ENCODE measurements around the gene RAB3B.

GRCh38 chr1:51897699-51898031 lies 92.8 kb downstream of the RAB3B start:
- no peak for TF ChIP-seq CTCF (IDR thresholded peaks at IDR 0.05)
- TF ChIP-seq POLR2AphosphoS5 (IDR thresholded peaks at IDR 0.05) = no peak
- no peak for TF ChIP-seq EP300 (IDR thresholded peaks at IDR 0.05; ENCODE audit: low read depth)
- no peak for TF ChIP-seq POLR2A (IDR thresholded peaks at IDR 0.05)

Measured in transverse colon (tissue), 4 donors.